ENCODE measurements around the gene MYMK.

Gene MYMK

GRCh38 chr9:133477992-133478850 lies 46.5 kb downstream of the MYMK start:
- peak; percentile 16 for DNase-seq

- DNase-seq = no peak
These were observed 47.3 kb downstream of the MYMK start for GRCh38 chr9:133477461-133477860.

GRCh38 chr9:133476941-133477340 lies 47.8 kb downstream of the MYMK start:
- no peak for DNase-seq

- DNase-seq = no peak
These were observed 48.5 kb downstream of the MYMK start for GRCh38 chr9:133476036-133476931.

GRCh38 chr9:133475292-133476012 lies 49.3 kb downstream of the MYMK start:
- DNase-seq = no peak

- no peak for DNase-seq
These were observed 49.9 kb downstream of the MYMK start for GRCh38 chr9:133474853-133475252.

- DNase-seq = no peak
These were observed 50.5 kb downstream of the MYMK start for GRCh38 chr9:133474215-133474614.

- no peak for DNase-seq
These were observed 51.0 kb downstream of the MYMK start for GRCh38 chr9:133473743-133474142.

GRCh38 chr9:133472753-133473378 lies 51.9 kb downstream of the MYMK start:
- DNase-seq = no peak

- DNase-seq = no peak
These were observed 52.5 kb downstream of the MYMK start for GRCh38 chr9:133472277-133472645.

- no peak for DNase-seq
These were observed 53.0 kb downstream of the MYMK start for GRCh38 chr9:133471551-133472276.

- DNase-seq = no peak
These were observed 53.8 kb downstream of the MYMK start for GRCh38 chr9:133470988-133471387.

GRCh38 chr9:133470427-133470924 lies 54.3 kb downstream of the MYMK start:
- no peak for DNase-seq

GRCh38 chr9:133468777-133469421 lies 55.9 kb downstream of the MYMK start:
- no peak for DNase-seq

- DNase-seq = no peak
These were observed 56.4 kb downstream of the MYMK start for GRCh38 chr9:133468374-133468773.

- no peak for DNase-seq
These were observed 57.7 kb downstream of the MYMK start for GRCh38 chr9:133467101-133467500.

GRCh38 chr9:133465984-133466383 lies 58.8 kb downstream of the MYMK start:
- DNase-seq = no peak

GRCh38 chr9:133464638-133465037 lies 60.1 kb downstream of the MYMK start:
- DNase-seq = no peak
